ENCODE measurements around the gene DIP2B.
A peak's percentile ranks its signal among the peaks of the same experiment; 100 is the strongest.

The DIP2B gene

GRCh38 chr12:50786498-50787231 lies 281.9 kb downstream of the DIP2B start:
- Histone ChIP-seq H3K27me3 (ENCODE audit: insufficient read depth, insufficient read length) (no peaks in the 10 kb centered on the region), H3K9ac (ENCODE audit: insufficient read length, low read depth) (no peak overlapping the region), H3K4me1 (ENCODE audit: insufficient read depth, insufficient read length) (no peaks in the 10 kb centered on the region), H3K9me3 (ENCODE audit: insufficient read depth, low read length) (peaks cover 12% of the 10 kb centered on the region), H3K36me3 (ENCODE audit: insufficient read depth, insufficient read length, low read length) (peaks cover 5% of the 10 kb centered on the region), H3K4me3 (ENCODE audit: insufficient read length, low read depth) (no peak overlapping the region)
- peak; percentile 20 for DNase-seq (ENCODE audit: low read depth, low spot score)
- no peak for TF ChIP-seq SUZ12 (IDR thresholded peaks at IDR 0.05; ENCODE audit: extremely low read depth, insufficient read depth, insufficient read length)
- TF ChIP-seq ZNF274 (IDR thresholded peaks at IDR 0.05; ENCODE audit: low read depth, low read length), result no peak
- no peak for TF ChIP-seq YY1 (IDR thresholded peaks at IDR 0.05; ENCODE audit: insufficient read depth, insufficient read length)

GRCh38 chr12:50787618-50788017 lies 282.8 kb downstream of the DIP2B start:
- Histone ChIP-seq H3K9me3 (ENCODE audit: insufficient read depth, low read length) (peaks cover 12% of the 10 kb centered on the region), H3K4me3 (ENCODE audit: insufficient read length, low read depth) (no peak overlapping the region), H3K27me3 (ENCODE audit: insufficient read depth, insufficient read length) (no peaks in the 10 kb centered on the region), H3K36me3 (ENCODE audit: insufficient read depth, insufficient read length, low read length) (peaks cover 3% of the 10 kb centered on the region), H3K4me1 (ENCODE audit: insufficient read depth, insufficient read length) (no peaks in the 10 kb centered on the region), H3K9ac (ENCODE audit: insufficient read length, low read depth) (no peak overlapping the region)
- TF ChIP-seq SUZ12 (IDR thresholded peaks at IDR 0.05; ENCODE audit: extremely low read depth, insufficient read depth, insufficient read length) (no peak), ZNF274 (IDR thresholded peaks at IDR 0.05; ENCODE audit: low read depth, low read length) (no peak), YY1 (IDR thresholded peaks at IDR 0.05; ENCODE audit: insufficient read depth, insufficient read length) (no peak)
- DNase-seq (ENCODE audit: low read depth, low spot score), result no peak

- peaks cover 3% of the 10 kb centered on the region for H3K36me3 ChIP-seq (ENCODE audit: insufficient read depth, insufficient read length, low read length)
- H3K27me3 ChIP-seq (ENCODE audit: insufficient read depth, insufficient read length), result no peaks in the 10 kb centered on the region
- no peak overlapping the region for H3K9ac ChIP-seq (ENCODE audit: insufficient read length, low read depth)
- peaks cover 12% of the 10 kb centered on the region for H3K9me3 ChIP-seq (ENCODE audit: insufficient read depth, low read length)
- DNase-seq (ENCODE audit: low read depth, low spot score), result no peak
- TF ChIP-seq SUZ12 (IDR thresholded peaks at IDR 0.05; ENCODE audit: extremely low read depth, insufficient read depth, insufficient read length) (no peak), YY1 (IDR thresholded peaks at IDR 0.05; ENCODE audit: insufficient read depth, insufficient read length) (no peak)
- no peak overlapping the region for H3K4me3 ChIP-seq (ENCODE audit: insufficient read length, low read depth)
- no peaks in the 10 kb centered on the region for H3K4me1 ChIP-seq (ENCODE audit: insufficient read depth, insufficient read length)
Observed at GRCh38 chr12:50788561-50788960, 283.8 kb downstream of the DIP2B start.

- no peak for TF ChIP-seq SUZ12 (IDR thresholded peaks at IDR 0.05; ENCODE audit: extremely low read depth, insufficient read depth, insufficient read length)
- no peak for TF ChIP-seq YY1 (IDR thresholded peaks at IDR 0.05; ENCODE audit: insufficient read depth, insufficient read length)
- TF ChIP-seq ZNF274 (IDR thresholded peaks at IDR 0.05; ENCODE audit: low read depth, low read length), result no peak
- DNase-seq (ENCODE audit: low read depth, low spot score), result no peak
- Histone ChIP-seq H3K4me3 (ENCODE audit: insufficient read length, low read depth) (no peak overlapping the region), H3K9me3 (ENCODE audit: insufficient read depth, low read length) (peaks cover 12% of the 10 kb centered on the region), H3K36me3 (ENCODE audit: insufficient read depth, insufficient read length, low read length) (peaks cover 3% of the 10 kb centered on the region), H3K4me1 (ENCODE audit: insufficient read depth, insufficient read length) (no peaks in the 10 kb centered on the region), H3K9ac (ENCODE audit: insufficient read length, low read depth) (no peak overlapping the region), H3K27me3 (ENCODE audit: insufficient read depth, insufficient read length) (no peaks in the 10 kb centered on the region)
Observed at GRCh38 chr12:50790081-50790480, 285.3 kb downstream of the DIP2B start.
